ENCODE data around the gene DPCD.

DPCD gene

DNA sequence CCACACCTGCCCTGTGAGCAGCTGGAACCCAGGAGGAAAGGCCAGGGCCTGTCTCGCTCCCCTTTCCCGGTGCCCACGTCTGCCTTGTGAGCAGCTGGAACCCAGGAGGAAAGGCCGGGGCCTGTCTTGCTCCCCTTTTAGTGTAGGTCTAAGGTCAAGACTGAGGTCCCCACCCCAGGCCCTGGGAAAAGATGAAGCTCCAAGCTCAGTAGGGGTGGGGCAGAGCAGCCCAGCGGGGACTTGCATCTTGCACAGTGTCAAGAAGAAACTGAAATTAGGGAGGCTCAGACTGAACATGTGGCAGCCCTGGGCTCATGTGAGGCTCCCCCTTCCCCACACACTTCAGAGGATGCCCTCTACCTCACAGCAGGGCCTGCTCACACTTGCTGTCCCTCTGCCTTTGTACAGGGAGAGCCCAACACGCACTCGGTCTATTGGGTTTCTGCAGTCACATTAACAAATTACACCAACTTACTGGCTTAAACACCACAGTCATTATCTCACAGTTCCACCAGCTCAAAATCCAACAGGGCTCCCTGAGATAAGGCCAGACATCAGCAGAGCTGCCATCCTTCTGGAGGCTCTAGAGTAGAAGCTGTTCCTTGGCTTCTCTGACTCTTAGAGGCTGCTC lies 12.4 kb upstream of the DPCD start:
- no peak for DNase-seq (ENCODE audit: low read depth, low spot score)

DNA sequence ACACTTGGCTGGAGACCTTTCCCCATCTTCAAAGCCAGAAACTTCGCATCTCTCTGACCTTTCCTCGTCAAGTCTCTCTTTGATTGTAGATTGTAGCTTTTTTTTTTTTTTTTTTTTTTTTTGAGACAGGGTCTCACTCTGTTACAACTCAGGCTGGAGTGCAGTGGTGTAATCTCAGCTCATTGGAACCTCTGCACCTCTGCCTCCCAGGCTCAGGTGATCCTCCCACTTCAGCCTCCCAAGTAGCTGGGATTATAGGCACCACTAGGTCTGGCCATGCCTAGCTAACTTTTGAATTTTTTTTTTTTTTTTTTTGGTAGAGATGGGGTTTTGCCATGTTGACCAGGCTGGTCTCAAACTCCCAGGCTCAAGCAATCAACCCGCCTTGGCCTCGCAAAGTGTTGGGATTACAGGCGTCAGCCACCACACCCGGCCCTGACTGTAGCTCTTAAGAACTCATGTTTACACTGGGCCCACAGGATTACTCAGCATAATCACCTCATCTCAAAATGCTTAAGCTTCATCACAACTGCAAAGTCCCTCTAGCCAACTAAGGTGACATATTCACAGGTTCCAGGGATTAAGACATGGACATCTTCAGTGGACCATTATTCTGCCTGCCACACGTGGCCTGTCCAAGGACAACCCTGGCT lies 11.8 kb upstream of the DPCD start:
- in situ Hi-C loops (cut with HindIII; ENCODE audit: low sequenced_read_pairs): no loop called here
- H3K4me3 ChIP-seq (ENCODE audit: low read depth, low read length): no peak overlapping the region
- DNase-seq (ENCODE audit: low read depth, low spot score): no peak
- TF ChIP-seq, protein P1, sequence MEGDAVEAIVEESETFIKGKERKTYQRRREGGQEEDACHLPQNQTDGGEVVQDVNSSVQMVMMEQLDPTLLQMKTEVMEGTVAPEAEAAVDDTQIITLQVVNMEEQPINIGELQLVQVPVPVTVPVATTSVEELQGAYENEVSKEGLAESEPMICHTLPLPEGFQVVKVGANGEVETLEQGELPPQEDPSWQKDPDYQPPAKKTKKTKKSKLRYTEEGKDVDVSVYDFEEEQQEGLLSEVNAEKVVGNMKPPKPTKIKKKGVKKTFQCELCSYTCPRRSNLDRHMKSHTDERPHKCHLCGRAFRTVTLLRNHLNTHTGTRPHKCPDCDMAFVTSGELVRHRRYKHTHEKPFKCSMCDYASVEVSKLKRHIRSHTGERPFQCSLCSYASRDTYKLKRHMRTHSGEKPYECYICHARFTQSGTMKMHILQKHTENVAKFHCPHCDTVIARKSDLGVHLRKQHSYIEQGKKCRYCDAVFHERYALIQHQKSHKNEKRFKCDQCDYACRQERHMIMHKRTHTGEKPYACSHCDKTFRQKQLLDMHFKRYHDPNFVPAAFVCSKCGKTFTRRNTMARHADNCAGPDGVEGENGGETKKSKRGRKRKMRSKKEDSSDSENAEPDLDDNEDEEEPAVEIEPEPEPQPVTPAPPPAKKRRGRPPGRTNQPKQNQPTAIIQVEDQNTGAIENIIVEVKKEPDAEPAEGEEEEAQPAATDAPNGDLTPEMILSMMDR (IDR thresholded peaks at IDR 0.05; ENCODE audit: low read depth, low read length): no peak

More for the DNA sequence above, 12.4 kb upstream of the DPCD start:
- no peak overlapping the region for H3K4me3 ChIP-seq (ENCODE audit: low read depth, low read length)
- TF ChIP-seq, protein P1 (IDR thresholded peaks at IDR 0.05; ENCODE audit: low read depth, low read length): no peak
- in situ Hi-C loops (cut with HindIII; ENCODE audit: low sequenced_read_pairs): no loop called here

DNA sequence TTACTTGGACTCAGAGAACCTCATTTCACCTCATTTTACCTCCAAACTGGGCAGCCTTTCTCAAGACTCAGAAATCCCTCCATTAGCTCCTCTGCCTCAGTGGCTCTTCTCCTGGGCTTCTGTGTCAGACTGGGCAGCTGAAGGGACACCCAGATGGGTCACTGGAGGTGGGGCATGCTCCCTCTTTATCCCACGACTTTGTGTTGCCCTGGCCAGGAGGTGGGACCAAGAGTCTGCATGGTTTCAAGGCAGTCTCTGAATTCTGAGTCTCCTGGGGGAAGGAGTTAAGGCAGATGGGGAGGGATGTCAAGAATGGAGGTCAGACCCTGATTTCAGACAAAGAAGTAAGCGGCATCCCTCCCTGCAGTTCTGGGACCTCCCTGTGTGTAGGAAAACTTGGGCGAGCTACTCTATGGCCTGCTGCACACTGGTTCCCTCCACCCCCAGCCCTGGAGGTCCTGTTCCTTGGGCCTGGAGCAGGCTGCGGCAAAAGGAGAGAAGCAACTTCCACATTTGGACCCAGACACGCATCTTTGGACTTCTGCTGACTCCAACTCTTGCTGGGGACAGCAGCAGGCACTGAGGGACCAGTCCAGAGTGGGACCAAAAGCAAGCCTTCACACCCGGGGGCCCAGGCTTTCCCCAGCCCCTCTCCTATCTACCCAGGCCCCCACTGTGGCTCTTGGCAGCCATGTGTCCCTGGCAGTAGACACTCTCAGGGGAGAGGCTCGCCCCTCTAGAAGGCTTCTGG lies 10.8 kb upstream of the DPCD start:
- no peak overlapping the region for H3K4me3 ChIP-seq (ENCODE audit: low read depth, low read length)
- in situ Hi-C loops (cut with HindIII; ENCODE audit: low sequenced_read_pairs): no loop called here
- no peak for DNase-seq (ENCODE audit: low read depth, low spot score)
- TF ChIP-seq, protein P1 (IDR thresholded peaks at IDR 0.05; ENCODE audit: low read depth, low read length): no peak

DNA sequence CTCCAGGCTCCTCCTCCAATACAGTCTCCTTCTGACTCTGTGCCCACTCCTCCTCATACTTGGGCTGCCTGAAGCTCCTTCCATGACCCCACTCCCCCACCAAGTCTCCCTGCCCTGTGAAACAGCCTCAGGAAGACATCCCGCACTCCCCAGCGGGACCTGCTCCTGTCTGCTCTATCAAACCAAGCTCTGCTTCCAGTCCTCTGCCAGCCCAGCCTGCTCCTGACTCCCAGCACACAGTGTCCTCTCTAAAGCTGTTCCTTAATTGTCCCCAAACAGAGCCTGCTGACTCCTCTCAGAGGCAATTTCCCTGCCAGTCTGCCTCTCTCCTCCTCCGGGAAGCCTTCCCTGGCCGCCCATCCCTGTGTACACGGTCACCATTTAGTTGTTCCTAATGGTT lies 9.9 kb upstream of the DPCD start:
- in situ Hi-C loops (cut with HindIII; ENCODE audit: low sequenced_read_pairs): no loop called here
- DNase-seq (ENCODE audit: low read depth, low spot score): no peak
- TF ChIP-seq, protein P1 (IDR thresholded peaks at IDR 0.05; ENCODE audit: low read depth, low read length): no peak
- no peak overlapping the region for H3K4me3 ChIP-seq (ENCODE audit: low read depth, low read length)

DNA sequence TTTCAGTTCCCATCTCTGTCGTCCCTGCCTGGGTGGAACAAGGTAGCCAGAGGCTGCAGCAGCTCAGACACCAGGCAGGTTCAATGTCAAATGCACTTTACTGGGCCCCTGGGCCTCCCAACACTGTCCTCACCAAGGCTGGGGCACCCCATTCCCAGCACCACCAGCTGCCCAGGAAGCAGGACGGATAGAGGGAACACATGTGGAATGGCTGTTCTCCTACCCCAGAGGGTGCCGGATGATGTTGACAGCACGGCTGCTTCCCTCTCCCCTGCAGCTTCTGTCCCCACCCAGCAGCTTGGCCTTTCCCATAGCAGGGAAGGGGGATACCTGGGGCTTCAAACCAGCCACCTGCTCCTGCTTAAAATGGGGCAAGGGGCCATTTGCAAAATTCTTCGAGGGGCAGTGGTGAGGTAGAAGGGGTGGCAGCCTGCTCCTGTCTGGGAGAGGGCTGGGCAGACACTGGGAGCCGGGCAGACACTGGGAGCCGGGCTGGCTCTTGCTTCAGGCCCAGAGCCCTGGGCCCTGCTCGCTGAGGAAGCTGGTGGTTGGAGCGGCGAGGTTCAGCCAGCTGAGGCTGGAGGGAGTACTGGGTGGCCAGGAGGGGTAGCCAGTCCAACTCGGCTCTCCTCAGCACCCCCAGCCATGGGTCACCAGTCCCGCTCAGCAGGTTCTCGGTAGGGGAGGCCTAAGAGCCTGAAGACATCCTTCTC lies 9.2 kb upstream of the DPCD start:
- TF ChIP-seq, protein P1 (IDR thresholded peaks at IDR 0.05; ENCODE audit: low read depth, low read length): no peak
- in situ Hi-C loops (cut with HindIII; ENCODE audit: low sequenced_read_pairs): no loop called here
- H3K4me3 ChIP-seq (ENCODE audit: low read depth, low read length): no peak overlapping the region
- no peak for DNase-seq (ENCODE audit: low read depth, low spot score)

DNA sequence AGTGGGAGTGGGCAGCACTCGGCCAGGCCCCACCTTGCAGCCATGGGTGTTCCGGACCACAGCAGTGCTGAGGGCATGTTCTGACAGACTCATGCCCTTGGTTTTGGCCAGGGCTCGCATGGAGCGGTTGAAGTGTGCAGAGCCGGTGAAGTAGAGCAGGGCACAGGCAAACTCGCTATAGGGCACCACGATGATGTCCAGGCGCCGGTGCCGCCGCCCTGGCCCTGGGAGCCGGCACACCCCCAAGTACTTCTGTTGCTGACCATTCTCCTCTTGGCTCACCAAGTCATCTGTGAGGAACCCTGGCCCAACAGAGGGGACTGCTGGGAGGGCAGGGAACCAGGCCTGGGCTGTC lies 8.6 kb upstream of the DPCD start:
- in situ Hi-C loops (cut with HindIII; ENCODE audit: low sequenced_read_pairs): no loop called here
- no peak for DNase-seq (ENCODE audit: low read depth, low spot score)
- H3K4me3 ChIP-seq (ENCODE audit: low read depth, low read length): no peak overlapping the region
- TF ChIP-seq, protein P1 (IDR thresholded peaks at IDR 0.05; ENCODE audit: low read depth, low read length): no peak

Measured in astrocyte of the spinal cord (primary cell).